GM12873 (cell line): ENCODE measurements around the gene CDK14.
A peak's percentile ranks its signal among the peaks of the same experiment; 100 is the strongest.

Source experiments
- TF ChIP-seq, protein P1 (sequence below): IDR thresholded peaks from 2 replicates; pipeline ENCODE4 v1.5.1; 2012; ENCODE audit warnings: low read depth, mild to moderate bottlenecking, moderate library complexity, low read length, control low read depth; ENCODE audit not compliant: insufficient read depth; ENCODE audit errors: missing control alignments

Gene CDK14

DNA sequence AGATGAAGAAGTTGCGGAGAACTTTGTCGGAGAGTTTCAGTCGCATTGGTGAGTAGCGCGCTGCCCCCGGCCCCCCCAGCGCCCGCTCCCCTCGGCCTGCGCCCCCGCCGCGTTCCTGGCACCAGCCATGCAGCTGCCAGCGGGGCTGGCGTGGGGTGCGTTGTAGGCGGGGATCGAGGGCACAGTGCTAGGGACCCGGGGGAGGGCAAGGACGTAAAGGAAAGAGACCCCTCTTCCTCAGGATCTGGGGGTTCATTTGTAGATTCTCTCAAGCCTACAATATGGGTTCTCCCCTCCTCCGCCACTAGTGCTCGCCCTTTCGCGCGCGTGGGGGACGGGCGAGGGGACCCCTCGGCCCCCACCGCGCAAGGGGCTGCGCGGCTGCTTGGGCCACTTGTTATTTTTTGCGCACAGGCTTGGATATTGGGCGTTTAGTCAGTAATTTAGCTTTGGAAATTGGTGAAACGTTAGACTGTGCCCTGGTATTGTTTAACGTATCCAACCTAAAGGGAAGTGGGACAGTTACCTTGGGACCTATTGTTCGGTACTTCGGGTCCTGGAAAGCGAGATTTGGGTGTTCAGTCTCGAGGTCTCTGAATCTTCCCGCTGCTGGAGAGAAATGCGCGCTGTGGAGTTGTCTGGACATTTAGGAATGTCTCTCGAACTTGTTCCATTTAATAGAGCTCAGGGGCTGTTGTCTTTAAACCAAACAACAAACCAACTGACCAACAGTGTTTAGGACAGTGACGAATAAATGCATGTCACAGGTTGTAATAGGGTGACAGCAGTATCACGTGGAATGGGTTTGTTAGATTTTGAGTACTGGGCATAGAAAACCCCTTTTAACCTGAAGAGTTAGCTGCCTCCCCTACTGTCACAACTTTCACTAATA lies 796 bp downstream of the CDK14 start:
- TF ChIP-seq, protein P1, sequence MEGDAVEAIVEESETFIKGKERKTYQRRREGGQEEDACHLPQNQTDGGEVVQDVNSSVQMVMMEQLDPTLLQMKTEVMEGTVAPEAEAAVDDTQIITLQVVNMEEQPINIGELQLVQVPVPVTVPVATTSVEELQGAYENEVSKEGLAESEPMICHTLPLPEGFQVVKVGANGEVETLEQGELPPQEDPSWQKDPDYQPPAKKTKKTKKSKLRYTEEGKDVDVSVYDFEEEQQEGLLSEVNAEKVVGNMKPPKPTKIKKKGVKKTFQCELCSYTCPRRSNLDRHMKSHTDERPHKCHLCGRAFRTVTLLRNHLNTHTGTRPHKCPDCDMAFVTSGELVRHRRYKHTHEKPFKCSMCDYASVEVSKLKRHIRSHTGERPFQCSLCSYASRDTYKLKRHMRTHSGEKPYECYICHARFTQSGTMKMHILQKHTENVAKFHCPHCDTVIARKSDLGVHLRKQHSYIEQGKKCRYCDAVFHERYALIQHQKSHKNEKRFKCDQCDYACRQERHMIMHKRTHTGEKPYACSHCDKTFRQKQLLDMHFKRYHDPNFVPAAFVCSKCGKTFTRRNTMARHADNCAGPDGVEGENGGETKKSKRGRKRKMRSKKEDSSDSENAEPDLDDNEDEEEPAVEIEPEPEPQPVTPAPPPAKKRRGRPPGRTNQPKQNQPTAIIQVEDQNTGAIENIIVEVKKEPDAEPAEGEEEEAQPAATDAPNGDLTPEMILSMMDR: peak; percentile 24

DNA sequence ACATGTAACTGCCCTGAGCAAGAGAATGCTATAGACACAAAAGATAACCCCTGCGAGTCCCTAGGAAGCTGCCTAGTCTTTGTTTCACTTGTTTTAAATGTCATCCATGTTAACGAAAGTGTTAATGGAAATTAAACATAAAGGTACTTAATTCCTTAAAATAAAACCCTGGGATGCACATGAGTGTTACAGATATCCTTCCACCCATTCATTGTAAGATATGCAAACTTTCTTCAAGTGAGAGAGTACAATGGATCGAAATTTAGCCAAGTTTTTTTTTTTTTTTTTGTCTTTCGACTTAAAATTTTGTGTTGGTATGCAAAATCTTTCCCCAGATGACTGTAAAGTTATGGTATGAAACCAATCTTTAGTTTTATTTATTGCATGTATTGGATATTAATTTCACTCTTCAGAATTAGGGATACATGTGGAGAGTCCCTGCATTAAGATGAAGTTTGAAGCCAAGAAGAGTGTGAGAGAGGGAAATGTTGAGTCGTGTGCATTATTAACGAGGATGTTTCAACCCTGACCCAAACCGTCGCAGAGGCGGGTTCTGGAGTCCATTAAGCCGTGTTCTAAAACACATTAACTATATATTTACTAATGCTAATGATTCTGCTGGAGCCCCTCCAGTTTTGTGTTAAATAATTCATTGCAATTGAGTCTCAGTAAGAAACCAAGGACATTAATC lies 1.6 kb downstream of the CDK14 start:
- TF ChIP-seq, protein P1: no peak

DNA sequence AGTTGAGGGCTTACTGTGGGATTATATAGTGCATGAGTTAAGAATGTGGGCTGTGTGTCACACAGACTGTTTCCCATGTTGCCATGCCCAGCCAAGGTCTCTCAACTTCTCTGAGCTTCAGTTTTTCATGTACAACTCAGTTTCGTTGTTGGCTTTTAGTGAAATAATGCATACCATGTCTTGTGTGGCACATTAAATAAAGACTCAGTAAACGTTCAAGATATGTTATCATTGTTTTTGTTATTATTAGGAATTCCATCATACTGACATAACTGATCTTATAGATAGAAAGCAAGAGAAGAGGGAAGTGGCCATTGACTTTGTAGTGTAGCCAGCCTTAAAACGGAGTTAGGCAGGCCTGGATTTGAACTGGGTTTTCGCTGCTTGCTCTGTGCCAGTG lies 2.9 kb downstream of the CDK14 start:
- TF ChIP-seq, protein P1: no peak

DNA sequence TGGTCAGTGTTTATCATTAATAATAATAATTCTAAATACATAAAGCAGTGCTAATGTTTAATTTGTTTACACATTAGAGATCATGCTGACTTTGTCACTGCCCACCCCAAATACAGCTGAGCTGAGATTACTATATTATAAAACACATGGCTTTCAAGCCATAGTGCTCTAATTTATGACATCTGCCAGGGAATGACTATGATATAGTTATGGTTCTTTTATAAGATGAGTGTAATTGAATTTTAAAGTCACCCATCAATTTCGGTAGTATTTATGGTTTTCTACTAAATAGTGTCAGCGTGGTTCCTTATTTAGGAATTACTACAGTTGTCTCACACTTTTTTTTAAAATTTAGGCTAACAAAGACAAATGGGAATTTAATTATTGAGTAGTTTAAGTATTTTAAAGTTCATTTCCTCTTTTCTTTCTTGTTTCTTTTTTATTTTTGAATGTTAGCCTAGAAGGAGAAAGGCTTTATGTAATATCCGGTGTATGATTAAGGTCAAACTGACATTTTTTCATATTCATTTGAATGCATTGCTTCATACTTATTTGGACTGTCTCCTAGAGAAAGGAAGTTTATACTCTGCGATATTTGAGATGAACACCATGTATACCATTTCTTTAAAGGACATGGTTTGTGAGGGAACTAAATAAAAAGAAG lies 3.9 kb downstream of the CDK14 start:
- TF ChIP-seq, protein P1: no peak

DNA sequence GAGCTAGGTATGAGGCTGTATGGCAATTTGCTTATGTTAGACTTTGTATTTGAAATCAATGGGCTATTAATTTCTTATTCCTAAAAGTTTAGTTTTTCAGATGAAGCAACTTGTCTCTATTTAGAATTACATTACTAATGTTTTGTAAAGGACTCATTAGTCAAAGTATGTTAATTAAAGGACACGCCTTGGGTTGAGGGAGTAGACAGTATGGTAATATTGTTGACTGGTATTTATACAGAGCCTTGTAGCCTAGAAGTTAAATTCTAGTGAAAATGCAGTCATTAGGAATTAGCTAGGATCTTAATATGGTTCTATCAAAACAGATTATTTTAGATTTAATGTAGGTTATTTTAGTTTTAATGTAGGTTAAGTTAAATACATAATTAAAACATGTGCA lies 6.2 kb downstream of the CDK14 start:
- TF ChIP-seq, protein P1: no peak

DNA sequence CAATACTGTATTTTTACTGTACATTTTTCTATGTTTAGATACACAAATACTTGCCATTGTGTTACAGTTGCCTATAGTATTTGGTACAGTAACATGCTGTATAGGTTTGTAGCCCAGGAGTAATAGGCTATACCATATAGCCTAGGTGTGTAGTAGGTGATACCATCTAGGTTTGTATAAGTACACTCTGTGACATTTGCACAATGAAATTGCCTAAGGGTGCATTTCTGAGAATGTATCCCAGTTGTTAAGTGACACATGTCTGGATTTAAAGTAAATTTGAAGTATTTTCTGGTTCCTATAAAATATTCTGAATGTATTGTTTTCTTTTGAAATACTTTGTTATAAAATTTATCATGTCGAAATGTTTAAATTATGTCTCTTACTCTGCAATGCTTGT lies 7.2 kb downstream of the CDK14 start:
- TF ChIP-seq, protein P1: no peak

DNA sequence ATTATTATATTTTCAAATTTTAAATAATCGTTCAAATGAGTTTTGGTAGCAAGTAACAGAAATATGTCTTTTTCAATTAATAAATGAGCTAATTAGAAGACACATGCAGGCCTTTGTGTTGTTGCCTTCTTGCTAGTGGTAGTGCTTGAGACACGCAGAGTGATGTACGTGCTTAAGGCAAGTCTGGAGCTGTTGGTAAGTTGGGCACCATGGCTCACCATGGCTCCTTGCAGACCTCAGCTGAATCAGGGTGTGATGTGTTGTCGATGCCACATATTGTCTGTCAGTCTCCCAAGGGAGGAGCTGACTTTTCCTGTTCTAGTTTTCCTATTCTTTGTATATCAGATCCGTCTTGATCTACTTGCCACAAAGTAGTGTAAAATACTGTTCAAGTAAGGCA lies 8.3 kb downstream of the CDK14 start:
- TF ChIP-seq, protein P1: no peak
